ENCODE results near the gene NCAPG.
A peak's percentile ranks its signal among the peaks of the same experiment; 100 is the strongest.
"Not testable (repeated sequence)": the region's sequence is repeated elsewhere in the genome, so short reads cannot be mapped to it uniquely, and the experiment has no call there.

The NCAPG gene

GRCh38 chr4:17788956-17789355 lies 21.8 kb upstream of the NCAPG start:
- no peak for DNase-seq

DNA sequence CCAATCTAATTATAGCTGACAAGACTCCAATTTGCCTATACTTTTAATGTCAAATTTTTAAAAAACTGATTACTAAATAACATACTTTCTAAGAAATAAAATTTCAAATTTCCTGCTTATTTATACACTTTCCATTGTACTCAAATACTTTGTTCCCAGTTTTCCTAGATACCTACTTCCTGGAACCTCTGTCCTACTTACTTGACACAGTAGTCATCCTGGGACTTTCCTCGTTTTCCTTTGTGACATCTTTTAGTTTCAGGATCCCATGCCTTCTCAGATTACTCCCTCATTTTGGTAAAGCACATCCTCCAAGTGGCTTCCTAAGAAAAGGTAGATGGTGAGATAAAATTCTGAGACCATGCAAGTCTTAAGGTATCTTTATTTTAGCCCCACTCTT lies 16.0 kb upstream of the NCAPG start:
- no peak for DNase-seq

DNA sequence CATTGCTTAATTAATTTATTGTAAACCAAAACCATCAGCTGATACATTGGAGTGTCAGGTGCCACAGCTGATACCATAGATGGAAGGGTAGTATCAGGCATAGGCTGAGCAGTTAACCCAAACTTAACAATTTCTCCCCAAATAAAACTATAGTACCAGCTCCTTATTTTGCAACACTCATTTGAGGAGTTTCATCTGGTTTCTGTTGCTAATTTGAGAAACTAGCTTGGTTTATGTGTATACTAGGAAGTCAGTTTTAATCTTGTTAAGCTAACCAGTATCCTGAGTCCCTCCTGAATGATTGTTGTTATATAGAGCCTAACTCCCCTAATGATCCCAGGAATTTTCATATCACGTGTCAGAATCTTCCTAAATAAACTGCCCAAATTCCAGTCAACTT lies 13.0 kb upstream of the NCAPG start:
- DNase-seq: no peak

DNA sequence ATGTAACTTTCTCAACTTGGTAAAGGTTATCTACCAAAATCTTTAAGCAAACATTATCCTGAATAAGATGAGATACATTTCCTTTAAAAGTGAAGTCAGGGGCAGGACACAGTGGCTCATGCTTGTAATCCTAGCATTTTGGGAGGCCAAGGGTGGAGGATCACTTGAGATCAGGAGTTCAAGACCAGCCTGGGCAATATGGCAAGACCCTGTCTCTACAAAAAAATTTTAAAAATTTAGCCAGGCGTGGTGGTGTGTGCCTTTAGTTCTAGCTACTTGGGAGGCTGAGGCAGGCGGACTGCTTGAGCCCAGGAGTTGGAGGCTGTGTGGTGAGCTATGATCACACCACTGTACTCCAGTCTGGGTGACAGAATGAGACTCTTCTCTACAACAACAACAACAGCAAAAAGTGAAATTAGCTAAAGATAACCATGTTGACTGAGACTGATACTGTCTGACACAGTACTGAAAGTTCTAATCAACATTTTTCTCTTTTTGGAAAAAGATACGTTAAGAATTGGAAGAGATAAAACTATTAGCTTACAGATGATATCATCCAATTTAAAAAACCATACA lies 5.1 kb upstream of the NCAPG start:
- DNase-seq: no peak

DNA sequence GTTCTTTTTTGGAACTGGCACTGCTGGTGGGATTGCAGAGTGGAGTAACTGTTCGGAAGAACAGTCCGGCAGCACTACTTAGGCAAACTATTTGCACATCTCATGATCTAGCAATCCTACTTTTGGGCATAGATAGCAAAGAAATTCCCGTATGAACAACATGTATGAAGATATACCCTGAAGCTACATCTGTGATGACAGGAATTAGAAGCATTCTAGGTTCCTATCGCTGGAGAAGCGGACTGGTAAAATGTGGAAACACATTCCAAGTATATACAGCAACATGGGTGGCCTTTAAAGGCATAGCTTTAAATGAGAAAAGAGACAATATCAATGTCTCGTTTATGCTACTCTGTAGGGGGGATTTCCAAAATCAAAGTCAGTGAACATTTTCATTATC lies 3.3 kb upstream of the NCAPG start:
- DNase-seq: no peak

DNA sequence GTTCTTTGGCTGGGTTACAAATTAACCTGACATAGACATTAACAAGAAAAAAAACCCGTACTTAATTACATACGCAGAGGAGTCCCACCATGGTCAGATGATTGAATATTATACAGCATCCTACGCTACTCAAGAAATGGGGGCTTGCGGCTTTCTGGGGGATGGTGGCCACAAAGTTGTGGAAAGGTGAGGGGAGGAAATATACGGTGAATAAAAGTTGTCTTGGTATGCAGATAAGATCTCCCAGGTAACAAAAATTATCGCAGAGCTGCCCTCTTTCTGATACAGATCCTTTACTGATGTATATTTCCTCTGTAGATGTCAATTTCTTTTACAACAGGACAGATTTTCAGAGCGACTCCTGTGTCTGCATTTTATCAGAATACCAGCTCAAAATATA lies 1.1 kb upstream of the NCAPG start:
- DNase-seq: no peak

DNA sequence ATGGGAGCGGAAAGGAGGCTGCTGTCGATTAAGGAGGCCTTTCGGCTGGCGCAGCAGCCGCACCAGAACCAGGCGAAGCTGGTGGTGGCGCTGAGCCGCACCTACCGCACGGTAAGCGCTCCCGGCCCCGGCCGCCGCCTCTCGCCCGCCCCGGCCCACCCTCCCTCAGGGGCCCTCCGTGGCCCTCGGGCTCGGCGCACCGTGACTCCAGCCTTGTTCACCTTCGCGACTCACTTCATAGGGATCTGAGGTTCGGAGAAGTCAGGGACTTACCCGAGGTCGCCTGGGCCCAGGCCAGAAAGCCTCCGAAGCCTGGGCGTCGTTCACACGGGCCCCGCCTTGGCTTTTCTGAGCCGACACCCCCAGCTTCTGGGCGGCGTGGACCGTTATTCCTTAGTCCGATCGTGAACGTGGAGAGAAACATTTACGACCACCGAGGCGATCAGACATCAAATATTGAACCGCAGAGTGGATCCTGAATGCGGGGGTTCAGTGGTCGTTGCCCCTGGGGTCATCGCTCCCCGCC lies 362 bp downstream of the NCAPG start:
- peak; percentile 57 for DNase-seq

DNA sequence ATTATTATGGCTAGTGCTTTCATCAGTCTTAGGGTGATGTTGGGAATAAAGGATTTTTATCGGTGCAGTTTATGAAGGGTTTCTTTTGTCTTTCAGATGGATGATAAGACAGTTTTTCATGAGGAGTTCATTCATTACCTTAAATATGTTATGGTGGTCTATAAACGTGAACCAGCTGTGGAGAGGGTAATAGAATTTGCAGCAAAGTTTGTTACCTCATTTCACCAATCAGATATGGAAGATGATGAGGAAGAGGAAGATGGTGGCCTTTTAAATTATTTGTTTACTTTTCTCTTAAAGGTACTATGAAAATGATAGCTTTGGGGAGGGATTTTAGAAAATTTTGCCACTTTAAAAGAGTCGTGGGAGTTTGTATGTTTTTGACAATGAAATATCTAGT lies 1.3 kb downstream of the NCAPG start:
- peak; percentile 14 for DNase-seq

DNA sequence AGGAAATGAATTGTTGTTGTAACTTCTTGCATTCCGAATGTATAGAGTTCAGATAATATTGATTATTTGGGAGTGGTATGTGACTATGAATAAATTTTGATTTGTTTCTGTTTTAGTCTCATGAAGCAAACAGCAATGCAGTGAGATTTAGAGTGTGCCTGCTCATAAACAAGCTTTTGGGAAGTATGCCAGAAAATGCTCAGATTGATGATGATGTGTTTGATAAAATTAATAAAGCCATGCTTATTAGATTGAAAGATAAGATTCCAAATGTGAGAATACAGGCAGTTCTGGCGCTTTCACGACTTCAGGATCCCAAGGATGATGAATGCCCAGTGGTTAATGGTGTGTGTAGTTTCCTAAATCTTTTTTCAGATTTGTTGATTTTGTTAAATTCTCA lies 2.0 kb downstream of the NCAPG start:
- DNase-seq: no peak

- DNase-seq: no peak
Measured at GRCh38 chr4:17814140-17814539, 3.4 kb downstream of the NCAPG start.

GRCh38 chr4:17816142-17816541 lies 5.4 kb downstream of the NCAPG start:
- no peak for DNase-seq

GRCh38 chr4:17817027-17817426 lies 6.2 kb downstream of the NCAPG start:
- peak; percentile 64 for DNase-seq

DNA sequence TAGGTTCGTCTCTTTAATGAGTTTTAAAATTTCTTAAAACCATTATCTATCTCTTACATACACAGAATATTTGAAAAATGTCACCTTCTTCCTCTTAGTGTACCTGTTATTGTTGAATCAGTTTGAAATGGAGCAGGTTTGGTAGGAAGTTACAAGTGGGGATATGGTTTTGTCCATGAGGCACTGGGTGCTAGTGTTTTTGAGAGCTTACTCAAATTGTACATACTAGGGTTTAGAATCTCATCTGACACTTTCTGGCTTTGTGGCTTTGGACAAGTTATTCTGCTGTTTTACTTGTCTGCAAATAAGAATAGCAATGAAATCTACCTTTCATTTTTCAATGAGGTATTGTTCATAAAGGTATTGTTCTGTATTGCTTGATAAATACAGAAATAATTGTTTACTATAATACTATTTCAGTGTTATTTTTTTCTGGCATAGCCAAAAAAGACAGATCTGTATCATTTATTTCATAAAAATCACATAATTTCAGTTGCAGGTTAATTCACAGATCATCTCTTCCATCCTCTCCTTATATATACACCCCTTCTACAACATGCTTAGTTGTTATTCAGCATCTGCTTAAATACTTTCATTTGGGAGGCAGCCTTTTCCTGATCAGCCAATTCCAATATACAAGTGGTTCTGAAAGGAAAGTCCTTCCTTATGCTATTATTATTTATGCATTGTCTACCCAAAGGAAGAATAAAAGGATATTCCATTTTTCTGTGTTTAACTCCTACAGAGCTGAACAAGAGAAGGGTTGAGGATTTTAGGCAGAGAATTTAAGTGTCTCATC lies 13.3 kb downstream of the NCAPG start:
- DNase-seq: no peak

DNA sequence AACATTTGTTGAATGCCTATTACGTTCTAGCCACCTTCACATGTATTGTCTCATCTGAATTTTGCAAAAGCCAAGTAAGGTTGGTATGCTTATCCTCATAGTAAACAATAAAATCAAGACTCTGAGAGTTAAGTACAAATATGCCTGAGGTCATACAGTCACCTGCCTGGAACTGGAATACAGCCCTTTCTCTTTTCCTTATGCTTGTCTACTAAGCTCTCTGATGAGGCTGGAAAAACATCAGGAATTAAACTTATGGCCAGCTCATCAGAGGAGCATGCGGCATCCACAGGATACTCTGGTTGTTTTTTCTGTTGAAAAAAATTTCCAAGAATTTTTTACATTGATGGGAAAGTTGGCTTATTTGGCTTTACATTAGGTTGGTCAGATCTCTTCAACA lies 35.5 kb downstream of the NCAPG start:
- DNase-seq: no peak

DNA sequence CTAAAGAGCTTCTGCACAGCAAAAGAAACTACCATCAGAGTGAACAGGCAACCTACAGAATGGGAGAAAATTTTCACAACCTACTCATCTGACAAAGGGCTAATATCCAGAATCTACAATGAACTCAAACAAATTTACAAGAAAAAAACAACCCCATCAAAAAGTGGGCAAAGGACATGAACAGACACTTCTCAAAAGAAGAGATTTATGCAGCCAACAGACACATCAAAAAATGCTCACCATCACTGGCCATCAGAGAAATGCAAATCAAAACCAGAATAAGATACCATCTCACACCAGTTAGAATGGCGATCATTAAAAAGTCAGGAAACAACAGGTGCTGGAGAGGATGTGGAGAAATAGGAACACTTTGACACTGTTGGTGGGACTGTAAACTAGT lies 39.5 kb downstream of the NCAPG start:
- DNase-seq: not testable (repeated sequence)

GRCh38 chr4:17851959-17852358 lies 41.2 kb downstream of the NCAPG start:
- DNase-seq: no peak

DNA sequence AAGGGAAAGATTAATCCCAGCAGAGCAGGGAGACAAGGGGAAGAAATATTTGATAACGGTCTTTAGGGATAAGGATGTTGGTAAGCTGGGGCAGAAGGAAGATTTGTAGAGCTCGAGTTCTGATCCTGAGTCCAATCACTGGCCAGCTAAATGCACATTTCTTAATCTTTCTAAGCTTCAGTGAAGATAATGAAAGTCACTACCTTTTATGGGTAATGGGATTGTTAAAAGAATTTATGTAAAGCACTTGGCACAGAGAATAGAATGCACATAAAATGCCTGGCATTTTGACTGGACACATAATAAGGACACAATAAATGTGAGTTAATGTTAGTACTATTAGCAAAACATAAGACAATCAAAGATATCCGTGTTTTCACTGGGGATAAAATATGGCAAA lies 43.3 kb downstream of the NCAPG start:
- no peak for DNase-seq

- DNase-seq: no peak
Measured at GRCh38 chr4:17859793-17860406, 49.1 kb downstream of the NCAPG start.

GRCh38 chr4:17861906-17862305 lies 51.1 kb downstream of the NCAPG start:
- DNase-seq: not testable (repeated sequence)

- no peak for DNase-seq
Measured at GRCh38 chr4:17865866-17866363, 55.1 kb downstream of the NCAPG start.

DNA sequence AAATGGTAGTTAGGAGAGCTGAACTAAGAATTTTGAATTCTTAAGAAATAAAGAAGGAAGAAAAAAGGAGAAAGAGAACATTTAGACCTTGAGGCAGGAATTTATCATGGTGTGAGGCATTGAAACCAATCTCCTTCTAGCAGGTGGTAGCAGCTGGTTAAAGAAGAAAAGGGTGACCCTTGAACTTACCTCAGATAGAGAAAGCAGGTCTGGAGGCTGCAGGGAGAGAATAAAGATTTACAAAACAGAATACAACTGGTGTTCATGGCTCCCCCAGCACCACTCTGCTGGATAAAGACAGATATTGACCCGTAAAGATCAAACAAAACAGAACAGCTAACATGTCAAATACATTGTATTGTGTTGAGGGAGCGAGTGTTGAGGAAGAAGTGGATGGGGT lies 56.0 kb downstream of the NCAPG start:
- DNase-seq: no peak

- DNase-seq: no peak
Measured at GRCh38 chr4:17867276-17867675, 56.5 kb downstream of the NCAPG start.

DNA sequence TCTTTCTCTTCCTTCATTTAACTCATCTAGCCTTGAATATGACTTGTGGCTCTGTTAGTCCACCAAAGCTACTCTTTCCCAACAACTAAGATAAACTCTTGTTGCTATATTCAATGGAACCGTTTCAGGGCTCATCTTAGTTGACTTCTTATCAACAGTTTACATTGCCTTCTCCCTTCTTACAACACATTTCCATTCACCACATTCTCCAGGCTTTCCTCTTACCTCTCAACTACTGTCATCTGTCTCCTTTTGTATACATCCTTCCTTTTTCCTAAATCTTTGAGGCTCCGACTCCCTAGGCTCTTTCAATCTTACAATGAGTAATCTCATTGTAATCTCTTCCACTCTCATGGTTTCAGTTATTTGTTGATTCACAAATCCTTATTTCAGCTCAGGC lies 58.5 kb downstream of the NCAPG start:
- no peak for DNase-seq

Measured in hematopoietic multipotent progenitor cell treated with erythropoietin and hydrocortisone succinate and interleukin-3 and kit ligand, for 8 days (in vitro differentiated cells).